ENCODE data around the gene ARAP1.
A peak's percentile ranks its signal among the peaks of the same experiment; 100 is the strongest.

ARAP1 gene

DNA sequence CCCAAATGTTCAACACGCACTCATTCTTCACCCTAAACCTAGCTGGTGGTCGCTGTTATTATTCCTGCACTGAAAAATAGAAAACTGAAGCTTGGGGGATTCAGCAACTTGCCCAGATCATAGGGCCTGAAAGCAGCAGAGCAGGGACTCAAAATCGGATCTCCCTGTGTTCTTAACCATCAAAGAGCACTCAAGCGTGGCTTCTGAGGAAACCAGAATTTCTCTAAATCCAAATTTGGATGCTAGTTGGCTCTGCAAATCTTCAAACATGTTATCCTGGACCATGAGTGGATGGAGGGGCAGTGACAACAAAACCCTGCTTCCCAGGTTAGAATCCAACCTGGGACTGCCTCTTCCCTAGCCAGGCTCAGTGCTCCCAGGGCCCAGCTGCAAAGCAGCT is 11.6 kb upstream of the ARAP1 start:
- Mint-ChIP-seq H3K27ac (no peak overlapping the region), H3K4me3 (no peak overlapping the region), H3K36me3 (ENCODE audit: low read depth) (peaks cover 9% of the 10 kb centered on the region), H3K9me3 (no peaks in the 10 kb centered on the region), H3K27me3 (ENCODE audit: low read depth, poor library complexity) (peaks cover 5% of the 10 kb centered on the region), H3K4me1 (peaks cover 60% of the 10 kb centered on the region)
- TF ChIP-seq CTCF (IDR thresholded peaks at IDR 0.05) = no peak
- DNase-seq = no peak

- H3K27me3 Mint-ChIP-seq (ENCODE audit: low read depth, poor library complexity) = peaks cover 5% of the 10 kb centered on the region
- no peak for TF ChIP-seq CTCF (IDR thresholded peaks at IDR 0.05)
- peaks cover 9% of the 10 kb centered on the region for H3K36me3 Mint-ChIP-seq (ENCODE audit: low read depth)
- no peak for DNase-seq
- peaks cover 56% of the 10 kb centered on the region for H3K4me1 Mint-ChIP-seq
- no peaks in the 10 kb centered on the region for H3K9me3 Mint-ChIP-seq
- H3K27ac Mint-ChIP-seq = no peak overlapping the region
- H3K4me3 Mint-ChIP-seq = no peak overlapping the region
These were observed 10.6 kb upstream of the ARAP1 start for GRCh38 chr11:72762641-72763304.

GRCh38 chr11:72760539-72761405 is 8.6 kb upstream of the ARAP1 start:
- Mint-ChIP-seq H3K9me3 (no peaks in the 10 kb centered on the region), H3K4me3 (no peak overlapping the region), H3K4me1 (peaks cover 49% of the 10 kb centered on the region), H3K27me3 (ENCODE audit: low read depth, poor library complexity) (peaks cover 8% of the 10 kb centered on the region), H3K27ac (no peak overlapping the region), H3K36me3 (ENCODE audit: low read depth) (peaks cover 21% of the 10 kb centered on the region)
- TF ChIP-seq CTCF (IDR thresholded peaks at IDR 0.05) = no peak
- no peak for DNase-seq

- DNase-seq = no peak
- Mint-ChIP-seq H3K9me3 (no peaks in the 10 kb centered on the region), H3K4me1 (peaks cover 50% of the 10 kb centered on the region), H3K27me3 (ENCODE audit: low read depth, poor library complexity) (peaks cover 10% of the 10 kb centered on the region), H3K27ac (peak overlapping the region; percentile 1), H3K36me3 (ENCODE audit: low read depth) (peaks cover 21% of the 10 kb centered on the region), H3K4me3 (no peak overlapping the region)
- TF ChIP-seq CTCF (IDR thresholded peaks at IDR 0.05) = no peak
These were observed 7.3 kb upstream of the ARAP1 start for GRCh38 chr11:72759468-72759985.

GRCh38 chr11:72758690-72759389 is 6.6 kb upstream of the ARAP1 start:
- TF ChIP-seq CTCF (IDR thresholded peaks at IDR 0.05) = no peak
- no peak for DNase-seq
- Mint-ChIP-seq H3K27ac (peak overlapping the region; percentile 1), H3K4me3 (no peak overlapping the region), H3K27me3 (ENCODE audit: low read depth, poor library complexity) (peaks cover 14% of the 10 kb centered on the region), H3K9me3 (no peaks in the 10 kb centered on the region), H3K4me1 (peaks cover 45% of the 10 kb centered on the region), H3K36me3 (ENCODE audit: low read depth) (peaks cover 21% of the 10 kb centered on the region)

Data from nephron progenitor cell (in vitro differentiated cells).